OCI-LY1 (cell line): ENCODE results near the gene CBR3.

Experiments used
- H2AFZ ChIP-seq: fragments of 200-600 bp; sonication (generic), shearing (Covaris generic); 2 replicates; pipeline ENCODE4 v1.6.0; 2014; ENCODE audit warnings: antibody characterized with exemption, mild to moderate bottlenecking, low read length
- H3F3A ChIP-seq: fragments of 200-600 bp; sonication (generic), shearing (Covaris generic); 2 replicates; pipeline ENCODE4 v1.6.0; 2014; ENCODE audit warnings: mild to moderate bottlenecking, antibody characterized with exemption, low read length, moderate library complexity; ENCODE audit not compliant: insufficient read depth
- H3K27ac ChIP-seq: fragments of 200-600 bp; sonication (generic); 2 replicates; pipeline ENCODE4 v1.5.1; 2014; ENCODE audit warnings: low read length, mixed run types, mild to moderate bottlenecking, low read depth; ENCODE audit not compliant: poor library complexity, severe bottlenecking
- H3K27me3 ChIP-seq: fragments of 200-600 bp; sonication (generic); 2 replicates; pipeline ENCODE4 v1.6.0; 2014; ENCODE audit warnings: antibody characterized with exemption, mild to moderate bottlenecking, low read length, moderate library complexity; ENCODE audit not compliant: insufficient read depth
- H3K36me3 ChIP-seq: fragments of 200-600 bp; sonication (generic); 2 replicates; pipeline ENCODE4 v1.6.1; 2014; ENCODE audit warnings: mild to moderate bottlenecking, antibody characterized with exemption, low read length, moderate library complexity, mixed read lengths; ENCODE audit not compliant: insufficient read depth
- H3K4me1 ChIP-seq: fragments of 200-600 bp; sonication (generic); 2 replicates; pipeline ENCODE4 v1.5.1; 2014; ENCODE audit warnings: mild to moderate bottlenecking, low read length, moderate library complexity; ENCODE audit not compliant: insufficient read depth, severe bottlenecking
- H3K4me2 ChIP-seq: fragments of 200-600 bp; sonication (generic), shearing (Covaris generic); 2 replicates; pipeline ENCODE4 v1.6.1; 2014; ENCODE audit warnings: low read length
- H3K4me3 ChIP-seq: fragments of 200-600 bp; sonication (generic); 2 replicates; pipeline ENCODE4 v1.5.1; 2014; ENCODE audit warnings: low read length, low read depth, mild to moderate bottlenecking, mixed read lengths; ENCODE audit not compliant: poor library complexity, severe bottlenecking
- H3K79me2 ChIP-seq: fragments of 200-600 bp; shearing (Covaris generic); 2 replicates; pipeline ENCODE4 v1.6.1; 2016; ENCODE audit warnings: mixed run types, low read length, mixed read lengths; ENCODE audit not compliant: insufficient read depth
- H3K9ac ChIP-seq: fragments of 200-600 bp; sonication (generic), shearing (Covaris generic); 2 replicates; pipeline ENCODE4 v1.6.1; 2014; ENCODE audit warnings: mild to moderate bottlenecking, low read length, mixed read lengths
- H3K9me2 ChIP-seq: fragments of 200-600 bp; sonication (generic), shearing (Covaris generic); 2 replicates; pipeline ENCODE4 v1.6.1; 2014; ENCODE audit warnings: low read depth, mild to moderate bottlenecking, low read length, mixed read lengths
- H3K9me3 ChIP-seq: fragments of 200-600 bp; shearing (Covaris generic); 2 replicates; pipeline ENCODE4 v1.6.1; 2014; ENCODE audit warnings: low read length, mixed read lengths
- H4K20me1 ChIP-seq: fragments of 200-600 bp; sonication (generic), shearing (Covaris generic); 2 replicates; pipeline ENCODE4 v1.6.0; 2016; ENCODE audit warnings: mild to moderate bottlenecking, low read length; ENCODE audit not compliant: insufficient read depth
- EZH2 ChIP-seq: fragments of 200-600 bp; sonication (generic), shearing (Covaris generic); IDR thresholded peaks from 2 replicates; pipeline ENCODE4 v1.8.0; 2017; ENCODE audit warnings: borderline replicate concordance, mixed run types, mild to moderate bottlenecking, antibody characterized with exemption, low read length, moderate library complexity, mixed read lengths
- TF ChIP-seq, protein P1 (sequence below): fragments of 200-600 bp; sonication (generic), shearing (Covaris generic); IDR thresholded peaks from 2 replicates; pipeline ENCODE4 v1.5.1; 2017; ENCODE audit warnings: mild to moderate bottlenecking, antibody characterized with exemption, low read length, moderate library complexity, mixed read lengths

CBR3 gene

DNA sequence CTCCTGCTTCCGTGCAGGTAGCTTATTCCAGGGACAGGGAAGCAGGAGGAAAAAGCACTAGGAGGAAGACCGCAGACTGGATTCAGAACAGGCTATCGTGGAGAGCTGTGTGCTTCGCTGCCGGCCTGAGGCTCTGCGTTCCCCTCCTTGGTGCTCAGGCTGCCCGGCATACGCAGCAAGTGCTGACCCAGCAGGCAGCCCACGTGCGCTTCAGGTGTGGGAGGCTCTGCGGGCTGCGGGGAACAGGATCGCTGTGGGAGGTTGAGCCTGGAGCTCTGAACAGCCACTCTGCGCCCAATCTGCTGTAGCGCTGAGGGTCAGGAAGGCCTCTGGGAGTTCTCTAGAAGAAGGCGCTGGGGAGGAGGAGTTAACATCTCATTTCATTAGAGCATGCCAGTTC is 49.7 kb downstream of the CBR3 start:
- no peaks in the 10 kb centered on the region for H3K9me3 ChIP-seq
- H3K79me2 ChIP-seq: no peaks in the 10 kb centered on the region
- no peaks in the 10 kb centered on the region for H3K9me2 ChIP-seq
- H3K27me3 ChIP-seq: no peaks in the 10 kb centered on the region
- no peak overlapping the region for H2AFZ ChIP-seq
- H3K4me1 ChIP-seq: peaks cover 15% of the 10 kb centered on the region
- H3K9ac ChIP-seq: no peak overlapping the region
- no peaks in the 10 kb centered on the region for H3K36me3 ChIP-seq
- H3K4me2 ChIP-seq: no peak overlapping the region
- TF ChIP-seq EZH2: no peak
- TF ChIP-seq, protein P1, sequence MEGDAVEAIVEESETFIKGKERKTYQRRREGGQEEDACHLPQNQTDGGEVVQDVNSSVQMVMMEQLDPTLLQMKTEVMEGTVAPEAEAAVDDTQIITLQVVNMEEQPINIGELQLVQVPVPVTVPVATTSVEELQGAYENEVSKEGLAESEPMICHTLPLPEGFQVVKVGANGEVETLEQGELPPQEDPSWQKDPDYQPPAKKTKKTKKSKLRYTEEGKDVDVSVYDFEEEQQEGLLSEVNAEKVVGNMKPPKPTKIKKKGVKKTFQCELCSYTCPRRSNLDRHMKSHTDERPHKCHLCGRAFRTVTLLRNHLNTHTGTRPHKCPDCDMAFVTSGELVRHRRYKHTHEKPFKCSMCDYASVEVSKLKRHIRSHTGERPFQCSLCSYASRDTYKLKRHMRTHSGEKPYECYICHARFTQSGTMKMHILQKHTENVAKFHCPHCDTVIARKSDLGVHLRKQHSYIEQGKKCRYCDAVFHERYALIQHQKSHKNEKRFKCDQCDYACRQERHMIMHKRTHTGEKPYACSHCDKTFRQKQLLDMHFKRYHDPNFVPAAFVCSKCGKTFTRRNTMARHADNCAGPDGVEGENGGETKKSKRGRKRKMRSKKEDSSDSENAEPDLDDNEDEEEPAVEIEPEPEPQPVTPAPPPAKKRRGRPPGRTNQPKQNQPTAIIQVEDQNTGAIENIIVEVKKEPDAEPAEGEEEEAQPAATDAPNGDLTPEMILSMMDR: no peak
- H4K20me1 ChIP-seq: no peaks in the 10 kb centered on the region
- H3F3A ChIP-seq: 0 out of 2 replicates have a peak, but pooled peaks cover 3% of the 10 kb centered on the region
- no peak overlapping the region for H3K27ac ChIP-seq
- no peak overlapping the region for H3K4me3 ChIP-seq

- Histone ChIP-seq H3F3A (0 out of 2 replicates have a peak, but pooled peaks cover 3% of the 10 kb centered on the region), H3K27ac (no peak overlapping the region), H3K9me3 (no peaks in the 10 kb centered on the region), H3K4me1 (peaks cover 15% of the 10 kb centered on the region), H4K20me1 (no peaks in the 10 kb centered on the region), H3K36me3 (no peaks in the 10 kb centered on the region), H3K4me3 (no peak overlapping the region), H3K27me3 (no peaks in the 10 kb centered on the region), H3K9ac (no peak overlapping the region), H2AFZ (no peak overlapping the region), H3K79me2 (no peaks in the 10 kb centered on the region), H3K9me2 (no peaks in the 10 kb centered on the region), H3K4me2 (no peak overlapping the region)
- TF ChIP-seq EZH2: no peak
Observed at GRCh38 chr21:36185523-36185922, 50.6 kb downstream of the CBR3 start.

DNA sequence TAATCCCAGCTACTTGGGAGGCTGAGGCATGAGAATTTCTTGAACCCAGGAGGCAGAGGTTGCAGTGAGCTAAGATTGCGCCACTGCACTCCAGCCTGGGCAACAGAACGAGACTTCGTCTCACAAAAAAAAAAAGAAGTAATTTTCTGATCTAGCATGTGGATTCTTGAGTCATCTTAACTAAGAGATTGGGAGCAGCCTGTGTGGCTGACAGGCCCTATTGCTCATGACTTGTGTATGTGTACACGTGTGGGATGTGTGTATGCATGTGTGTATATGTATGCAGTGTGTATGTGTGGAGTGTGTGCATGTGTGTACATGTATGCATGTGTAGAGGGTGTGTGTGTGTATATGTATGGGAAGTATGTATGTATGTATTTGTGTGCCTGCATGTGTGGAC is 51.2 kb downstream of the CBR3 start:
- Histone ChIP-seq H4K20me1 (no peaks in the 10 kb centered on the region), H2AFZ (no peak overlapping the region), H3K9me2 (no peaks in the 10 kb centered on the region), H3K27ac (no peak overlapping the region), H3K9ac (no peak overlapping the region), H3F3A (0 out of 2 replicates have a peak, but pooled peaks cover 3% of the 10 kb centered on the region), H3K4me2 (no peak overlapping the region), H3K4me1 (peaks cover 13% of the 10 kb centered on the region), H3K4me3 (no peak overlapping the region), H3K79me2 (no peaks in the 10 kb centered on the region), H3K36me3 (no peaks in the 10 kb centered on the region), H3K9me3 (no peaks in the 10 kb centered on the region), H3K27me3 (no peaks in the 10 kb centered on the region)
- no peak for TF ChIP-seq EZH2
- TF ChIP-seq, protein P1: no peak

DNA sequence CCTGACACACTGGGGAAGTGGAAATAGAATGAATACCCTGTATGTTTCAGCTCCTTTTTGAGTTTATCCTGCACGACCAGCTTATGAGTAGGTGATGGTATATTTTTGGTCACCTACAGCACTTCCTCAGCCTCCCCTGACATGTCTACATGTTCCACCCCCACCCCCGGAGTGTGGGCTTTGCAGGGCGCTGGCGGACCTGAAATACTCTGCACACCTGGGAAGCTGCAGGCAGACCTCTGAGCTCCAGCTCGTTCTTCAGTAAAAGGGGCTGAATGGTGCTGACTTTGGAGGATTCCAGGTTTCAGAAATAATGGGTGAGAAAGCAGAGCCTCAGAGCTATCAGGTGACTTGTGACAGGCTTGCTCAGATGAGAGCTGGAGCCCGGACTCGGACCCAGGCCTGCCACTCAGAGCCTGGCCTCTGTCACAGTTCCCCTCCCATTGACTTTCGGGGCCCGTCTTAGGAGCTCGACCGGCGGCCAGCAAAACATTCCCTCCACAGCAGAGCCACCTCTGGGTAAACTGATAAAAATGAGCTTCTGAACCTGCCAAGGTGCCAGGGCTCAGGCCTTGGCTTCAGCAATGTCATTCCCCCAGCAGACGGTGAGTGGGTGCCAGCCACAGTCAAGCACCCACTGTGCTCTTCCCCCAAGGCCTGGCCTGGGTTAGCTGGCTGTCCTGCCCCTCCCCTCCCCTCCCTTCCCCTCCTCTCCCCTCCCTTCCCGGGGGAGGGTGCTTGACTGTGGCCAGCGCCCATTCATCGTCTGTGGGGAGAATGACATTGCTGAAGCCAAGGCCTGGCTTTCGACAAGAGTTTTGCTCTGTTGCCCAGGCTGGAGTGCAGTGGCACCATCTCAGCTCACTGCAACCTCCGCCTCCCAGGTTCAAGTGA is 51.9 kb downstream of the CBR3 start:
- TF ChIP-seq, protein P1: no peak
- no peak for TF ChIP-seq EZH2
- no peak overlapping the region for H3K9ac ChIP-seq
- H3K9me2 ChIP-seq: no peaks in the 10 kb centered on the region
- peaks cover 8% of the 10 kb centered on the region for H3K4me1 ChIP-seq
- H3K4me3 ChIP-seq: no peak overlapping the region
- H3K27ac ChIP-seq: no peak overlapping the region
- H3K79me2 ChIP-seq: no peaks in the 10 kb centered on the region
- H3K27me3 ChIP-seq: no peaks in the 10 kb centered on the region
- no peak overlapping the region for H3K4me2 ChIP-seq
- no peaks in the 10 kb centered on the region for H4K20me1 ChIP-seq
- no peaks in the 10 kb centered on the region for H3K36me3 ChIP-seq
- H3F3A ChIP-seq: 0 out of 2 replicates have a peak, but pooled peaks cover 3% of the 10 kb centered on the region
- no peaks in the 10 kb centered on the region for H3K9me3 ChIP-seq
- no peak overlapping the region for H2AFZ ChIP-seq
